ENCODE results near the gene ZNF738.
"Not testable (repeated sequence)": the region's sequence is repeated elsewhere in the genome, so short reads cannot be mapped to it uniquely, and the experiment has no call there.

The ZNF738 gene
- long read RNA-seq, transcript ZNF738-202 (5 exons, 1,142 nt), result major isoform, 13 of 18 reads
- long read RNA-seq, partial matches to known transcripts, result 0 of 18 reads
- long read RNA-seq, other reads (novel, unspliced or antisense), result 3 of 18 reads

DNA sequence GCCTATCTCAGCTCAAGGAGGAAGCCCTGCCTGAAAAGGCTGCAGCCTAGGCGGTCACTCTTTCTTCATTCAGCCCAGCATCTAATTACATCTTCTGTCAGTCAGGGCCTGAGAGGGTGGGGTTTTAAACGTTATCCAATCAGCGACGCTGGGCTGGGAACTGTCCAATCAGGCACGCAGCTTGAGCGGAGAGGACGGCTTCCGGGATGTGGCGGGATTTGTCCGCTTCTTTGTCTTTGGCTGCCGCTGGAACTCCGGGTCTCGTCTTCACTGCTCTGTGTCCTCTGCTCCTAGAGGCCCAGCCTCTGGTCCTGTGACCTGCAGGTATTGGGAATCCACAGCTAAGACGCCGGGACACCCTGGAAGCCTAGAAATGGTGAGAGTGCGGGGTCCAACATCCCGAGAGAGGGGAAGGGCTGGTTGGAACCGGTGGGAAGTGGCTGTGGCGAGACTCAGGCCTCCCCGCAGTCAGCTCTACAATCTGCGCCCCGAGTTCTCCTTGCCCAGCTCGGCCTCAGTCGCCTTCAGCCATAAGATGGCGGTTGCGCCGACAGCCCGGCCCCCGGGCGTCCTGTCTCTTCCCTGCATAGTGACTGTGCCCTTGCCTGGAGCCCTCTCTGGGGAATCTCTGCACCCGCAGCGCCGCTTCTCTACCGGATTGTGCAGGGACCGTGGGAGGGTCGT is at the start of gene ZNF738:
ZNF738 (plus strand) TSS at position 233 of the 684 bp plus-strand sequence; CDS start at position 374, 141 bp downstream.
- H3K27ac ChIP-seq (replicated peaks), result peak within 1 kb of the TSS; percentile 86
- H3K4me3 ChIP-seq (replicated peaks; ENCODE audit: insufficient read depth, low read length), result peak within 1 kb of the TSS; percentile 68
- peak; percentile 90 to 96 for DNase-seq (ENCODE audit: low read depth in 1 of 2, low spot score in 1 of 2)
- peak; percentile 63; the same call in 1 of the 2 replicates for TF ChIP-seq POLR2AphosphoS5 (IDR thresholded peaks at IDR 0.05; ENCODE audit: low read depth)
- TF ChIP-seq SPI1 (IDR thresholded peaks at IDR 0.05; ENCODE audit: borderline replicate concordance, low read depth), result no peak
- TF ChIP-seq, protein P1, sequence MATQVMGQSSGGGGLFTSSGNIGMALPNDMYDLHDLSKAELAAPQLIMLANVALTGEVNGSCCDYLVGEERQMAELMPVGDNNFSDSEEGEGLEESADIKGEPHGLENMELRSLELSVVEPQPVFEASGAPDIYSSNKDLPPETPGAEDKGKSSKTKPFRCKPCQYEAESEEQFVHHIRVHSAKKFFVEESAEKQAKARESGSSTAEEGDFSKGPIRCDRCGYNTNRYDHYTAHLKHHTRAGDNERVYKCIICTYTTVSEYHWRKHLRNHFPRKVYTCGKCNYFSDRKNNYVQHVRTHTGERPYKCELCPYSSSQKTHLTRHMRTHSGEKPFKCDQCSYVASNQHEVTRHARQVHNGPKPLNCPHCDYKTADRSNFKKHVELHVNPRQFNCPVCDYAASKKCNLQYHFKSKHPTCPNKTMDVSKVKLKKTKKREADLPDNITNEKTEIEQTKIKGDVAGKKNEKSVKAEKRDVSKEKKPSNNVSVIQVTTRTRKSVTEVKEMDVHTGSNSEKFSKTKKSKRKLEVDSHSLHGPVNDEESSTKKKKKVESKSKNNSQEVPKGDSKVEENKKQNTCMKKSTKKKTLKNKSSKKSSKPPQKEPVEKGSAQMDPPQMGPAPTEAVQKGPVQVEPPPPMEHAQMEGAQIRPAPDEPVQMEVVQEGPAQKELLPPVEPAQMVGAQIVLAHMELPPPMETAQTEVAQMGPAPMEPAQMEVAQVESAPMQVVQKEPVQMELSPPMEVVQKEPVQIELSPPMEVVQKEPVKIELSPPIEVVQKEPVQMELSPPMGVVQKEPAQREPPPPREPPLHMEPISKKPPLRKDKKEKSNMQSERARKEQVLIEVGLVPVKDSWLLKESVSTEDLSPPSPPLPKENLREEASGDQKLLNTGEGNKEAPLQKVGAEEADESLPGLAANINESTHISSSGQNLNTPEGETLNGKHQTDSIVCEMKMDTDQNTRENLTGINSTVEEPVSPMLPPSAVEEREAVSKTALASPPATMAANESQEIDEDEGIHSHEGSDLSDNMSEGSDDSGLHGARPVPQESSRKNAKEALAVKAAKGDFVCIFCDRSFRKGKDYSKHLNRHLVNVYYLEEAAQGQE (IDR thresholded peaks at IDR 0.05; ENCODE audit: insufficient replicate concordance, low read depth), result peak; percentile 46
- TF ChIP-seq, protein P2, sequence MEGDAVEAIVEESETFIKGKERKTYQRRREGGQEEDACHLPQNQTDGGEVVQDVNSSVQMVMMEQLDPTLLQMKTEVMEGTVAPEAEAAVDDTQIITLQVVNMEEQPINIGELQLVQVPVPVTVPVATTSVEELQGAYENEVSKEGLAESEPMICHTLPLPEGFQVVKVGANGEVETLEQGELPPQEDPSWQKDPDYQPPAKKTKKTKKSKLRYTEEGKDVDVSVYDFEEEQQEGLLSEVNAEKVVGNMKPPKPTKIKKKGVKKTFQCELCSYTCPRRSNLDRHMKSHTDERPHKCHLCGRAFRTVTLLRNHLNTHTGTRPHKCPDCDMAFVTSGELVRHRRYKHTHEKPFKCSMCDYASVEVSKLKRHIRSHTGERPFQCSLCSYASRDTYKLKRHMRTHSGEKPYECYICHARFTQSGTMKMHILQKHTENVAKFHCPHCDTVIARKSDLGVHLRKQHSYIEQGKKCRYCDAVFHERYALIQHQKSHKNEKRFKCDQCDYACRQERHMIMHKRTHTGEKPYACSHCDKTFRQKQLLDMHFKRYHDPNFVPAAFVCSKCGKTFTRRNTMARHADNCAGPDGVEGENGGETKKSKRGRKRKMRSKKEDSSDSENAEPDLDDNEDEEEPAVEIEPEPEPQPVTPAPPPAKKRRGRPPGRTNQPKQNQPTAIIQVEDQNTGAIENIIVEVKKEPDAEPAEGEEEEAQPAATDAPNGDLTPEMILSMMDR (IDR thresholded peaks at IDR 0.05; ENCODE audit: insufficient read depth, low read length), result no peak
- peak; percentile 8; the same call in 1 of the 2 replicates for TF ChIP-seq GABPA (IDR thresholded peaks at IDR 0.05; ENCODE audit: low read depth)
- H3K27me3 ChIP-seq (ENCODE audit: insufficient read depth, poor library complexity, severe bottlenecking), result no peaks in the 10 kb centered on the region

DNA sequence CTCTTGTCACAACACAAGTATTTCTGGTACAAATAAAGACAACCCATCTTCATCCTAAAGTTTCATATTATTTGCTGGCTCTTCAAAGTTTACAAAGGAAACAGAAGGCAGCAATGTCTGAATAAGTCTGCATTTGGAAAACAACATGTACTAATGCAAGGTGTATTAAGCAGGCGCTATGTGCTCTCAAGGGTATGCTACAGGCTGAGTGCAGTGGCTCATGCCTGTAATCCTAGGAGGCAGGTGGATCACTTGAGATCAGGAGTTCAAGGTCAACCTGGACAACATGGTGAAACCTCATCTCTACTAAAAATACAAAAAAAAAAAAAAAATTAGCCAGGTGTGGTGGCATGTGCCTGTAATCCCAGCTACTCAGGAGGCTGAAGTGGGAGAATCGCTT is 46.0 kb upstream of the ZNF738 start:
- not testable (repeated sequence) for H3K4me3 ChIP-seq (replicated peaks; ENCODE audit: insufficient read depth, low read length); DNase-seq (ENCODE audit: low read depth in 1 of 2, low spot score in 1 of 2); H3K27me3 ChIP-seq (ENCODE audit: insufficient read depth, poor library complexity, severe bottlenecking); H3K27ac ChIP-seq (replicated peaks)

DNA sequence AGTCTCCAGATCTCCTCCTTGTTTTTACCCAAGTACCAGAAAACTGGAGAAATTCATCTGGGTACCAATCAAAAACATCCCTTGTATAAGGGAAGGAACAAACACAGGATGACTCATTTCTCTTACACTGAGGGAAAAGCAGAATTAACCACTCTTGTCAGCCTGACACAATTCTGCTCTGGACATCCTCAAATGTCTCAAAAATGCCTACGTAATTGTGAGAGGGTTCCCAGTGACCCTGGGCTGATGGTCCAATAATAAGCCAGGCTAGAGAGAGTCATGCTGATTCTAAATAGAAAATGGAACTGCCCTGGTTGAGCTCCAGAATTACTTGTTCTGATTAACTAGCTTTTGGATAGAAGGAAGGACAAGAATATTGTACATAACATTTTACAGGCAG is 44.1 kb upstream of the ZNF738 start:
- TF ChIP-seq GABPA (IDR thresholded peaks at IDR 0.05; ENCODE audit: low read depth), result no peak
- TF ChIP-seq, protein P2 (IDR thresholded peaks at IDR 0.05; ENCODE audit: insufficient read depth, low read length), result no peak
- no peak for TF ChIP-seq SPI1 (IDR thresholded peaks at IDR 0.05; ENCODE audit: borderline replicate concordance, low read depth)
- TF ChIP-seq POLR2AphosphoS5 (IDR thresholded peaks at IDR 0.05; ENCODE audit: low read depth), result no peak
- TF ChIP-seq, protein P1 (IDR thresholded peaks at IDR 0.05; ENCODE audit: insufficient replicate concordance, low read depth), result no peak
- H3K27me3 ChIP-seq (ENCODE audit: insufficient read depth, poor library complexity, severe bottlenecking), result no peaks in the 10 kb centered on the region
- no peak overlapping the region for H3K27ac ChIP-seq (replicated peaks)
- no peak overlapping the region for H3K4me3 ChIP-seq (replicated peaks; ENCODE audit: insufficient read depth, low read length)
- no peak for DNase-seq (ENCODE audit: low read depth in 1 of 2, low spot score in 1 of 2)

DNA sequence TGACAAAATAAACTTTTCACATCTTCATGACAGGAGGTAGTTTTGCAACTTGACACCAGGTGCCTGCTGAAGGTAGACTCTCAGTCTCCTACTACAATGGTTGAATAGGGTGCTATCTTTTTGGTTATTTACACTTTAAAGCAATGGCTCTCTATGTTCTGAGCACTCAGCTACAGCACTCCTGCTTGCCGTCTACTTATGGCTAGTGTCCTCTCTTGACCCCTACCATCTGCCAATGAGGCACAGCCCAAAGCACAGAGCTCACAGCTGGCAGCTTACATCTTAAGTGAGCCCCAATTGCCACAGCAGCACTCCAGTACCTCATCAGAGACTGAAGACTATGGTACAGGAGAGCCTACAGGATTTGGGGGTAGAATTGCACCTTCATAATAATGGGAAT is 41.0 kb upstream of the ZNF738 start:
- no peak for TF ChIP-seq POLR2AphosphoS5 (IDR thresholded peaks at IDR 0.05; ENCODE audit: low read depth)
- TF ChIP-seq, protein P1 (IDR thresholded peaks at IDR 0.05; ENCODE audit: insufficient replicate concordance, low read depth), result no peak
- TF ChIP-seq SPI1 (IDR thresholded peaks at IDR 0.05; ENCODE audit: borderline replicate concordance, low read depth), result no peak
- TF ChIP-seq GABPA (IDR thresholded peaks at IDR 0.05; ENCODE audit: low read depth), result no peak
- TF ChIP-seq, protein P2 (IDR thresholded peaks at IDR 0.05; ENCODE audit: insufficient read depth, low read length), result no peak
- no peak for DNase-seq (ENCODE audit: low read depth in 1 of 2, low spot score in 1 of 2)
- no peak overlapping the region for H3K27ac ChIP-seq (replicated peaks)
- no peaks in the 10 kb centered on the region for H3K27me3 ChIP-seq (ENCODE audit: insufficient read depth, poor library complexity, severe bottlenecking)
- no peak overlapping the region for H3K4me3 ChIP-seq (replicated peaks; ENCODE audit: insufficient read depth, low read length)

Measured in HL-60 (cell line).